Suppressor macrophage treated with lipopolysaccharide for 1 hour (primary cell): ENCODE data around the gene PHAX.
A peak's percentile ranks its signal among the peaks of the same experiment; 100 is the strongest.
"Not testable (repeated sequence)": the region's sequence is repeated elsewhere in the genome, so short reads cannot be mapped to it uniquely, and the experiment has no call there.

Experiments used
- DNase-seq, 3 donors: peaks; one replicate each; pipeline ENCODE4 v3.0.0-alpha.2; 2020 to 2022

The PHAX gene

GRCh38 chr5:126605525-126605924 lies 4.8 kb downstream of the PHAX start:
- DNase-seq = no peak

- DNase-seq = no peak
Measured at GRCh38 chr5:126610160-126610559, 9.4 kb downstream of the PHAX start.

GRCh38 chr5:126610616-126611015 lies 9.9 kb downstream of the PHAX start:
- DNase-seq = no peak

GRCh38 chr5:126613941-126614592 lies 13.3 kb downstream of the PHAX start:
- no peak for DNase-seq

GRCh38 chr5:126615286-126615685 lies 14.5 kb downstream of the PHAX start:
- no peak for DNase-seq

GRCh38 chr5:126617603-126618002 lies 16.9 kb downstream of the PHAX start:
- DNase-seq = not testable (repeated sequence)

- no peak for DNase-seq
Measured at GRCh38 chr5:126619781-126620180, 19.0 kb downstream of the PHAX start.

- peak; percentile 70 to 85 (median 85) for DNase-seq
Measured at GRCh38 chr5:126624534-126624933, 23.8 kb downstream of the PHAX start.

- no peak for DNase-seq
Measured at GRCh38 chr5:126628102-126628501, 27.4 kb downstream of the PHAX start.

GRCh38 chr5:126631920-126632319 lies 31.2 kb downstream of the PHAX start:
- no peak for DNase-seq

- DNase-seq = no peak
Measured at GRCh38 chr5:126633552-126633951, 32.8 kb downstream of the PHAX start.

GRCh38 chr5:126635585-126635984 lies 34.8 kb downstream of the PHAX start:
- DNase-seq = no peak

- DNase-seq = peak in 1 of 3 donors; percentile 19
Measured at GRCh38 chr5:126636956-126637355, 36.2 kb downstream of the PHAX start.

GRCh38 chr5:126640866-126641265 lies 40.1 kb downstream of the PHAX start:
- peak in 2 of 3 donors; percentile 23 for DNase-seq

- DNase-seq = no peak
Measured at GRCh38 chr5:126641387-126641786, 40.6 kb downstream of the PHAX start.

GRCh38 chr5:126645132-126645531 lies 44.4 kb downstream of the PHAX start:
- no peak for DNase-seq

- no peak for DNase-seq
Measured at GRCh38 chr5:126647071-126647470, 46.3 kb downstream of the PHAX start.

- DNase-seq = no peak
Measured at GRCh38 chr5:126648471-126648870, 47.7 kb downstream of the PHAX start.

- DNase-seq = not testable (repeated sequence)
Measured at GRCh38 chr5:126649057-126649456, 48.3 kb downstream of the PHAX start.

- DNase-seq = not testable (repeated sequence)
Measured at GRCh38 chr5:126649709-126650108, 49.0 kb downstream of the PHAX start.

- no peak for DNase-seq
Measured at GRCh38 chr5:126650463-126650862, 49.7 kb downstream of the PHAX start.

GRCh38 chr5:126651013-126651577 lies 50.3 kb downstream of the PHAX start:
- no peak for DNase-seq

GRCh38 chr5:126656401-126657007 lies 55.8 kb downstream of the PHAX start:
- peak; percentile 63 to 74 (median 68) for DNase-seq

GRCh38 chr5:126658561-126658960 lies 57.8 kb downstream of the PHAX start:
- DNase-seq = no peak
